Choroid plexus epithelial cell (primary cell): ENCODE results near the gene CACNA1E.
"Not testable (repeated sequence)": the region's sequence is repeated elsewhere in the genome, so short reads cannot be mapped to it uniquely, and the experiment has no call there.

Experiments used
- DNase-seq: peaks from one replicate; pipeline ENCODE4 v3.0.0-alpha.2; 2010; ENCODE audit warnings: low read depth
- H3K4me3 ChIP-seq: 2 replicates; pipeline ENCODE4 v1.5.1; 2011; ENCODE audit warnings: low read depth, mild to moderate bottlenecking, control low read depth, low read length, moderate library complexity
- CTCF ChIP-seq: conservative IDR thresholded peaks from 2 replicates; pipeline ENCODE4 v1.5.1; 2011; ENCODE audit warnings: low read depth, mild to moderate bottlenecking, control low read depth, inconsistent platforms, low read length, moderate library complexity

CACNA1E gene

GRCh38 chr1:181514298-181515290, 31.3 kb downstream of the CACNA1E start:
- DNase-seq, result no peak
- H3K4me3 ChIP-seq, result no peak overlapping the region
- TF ChIP-seq CTCF, result no peak

GRCh38 chr1:181516706-181517105, 33.4 kb downstream of the CACNA1E start:
- no peak for DNase-seq
- no peak overlapping the region for H3K4me3 ChIP-seq
- no peak for TF ChIP-seq CTCF

- TF ChIP-seq CTCF, result no peak
- no peak for DNase-seq
- no peak overlapping the region for H3K4me3 ChIP-seq
Measured at GRCh38 chr1:181517181-181517875, 34.0 kb downstream of the CACNA1E start.

GRCh38 chr1:181518152-181518551, 34.8 kb downstream of the CACNA1E start:
- no peak for DNase-seq
- TF ChIP-seq CTCF, result no peak

GRCh38 chr1:181522864-181523263, 39.5 kb downstream of the CACNA1E start:
- no peak overlapping the region for H3K4me3 ChIP-seq
- DNase-seq, result no peak
- TF ChIP-seq CTCF, result no peak

More at GRCh38 chr1:181518152-181518551, 34.8 kb downstream of the CACNA1E start:
- no peak overlapping the region for H3K4me3 ChIP-seq

GRCh38 chr1:181525104-181525721, 41.9 kb downstream of the CACNA1E start:
- no peak for TF ChIP-seq CTCF
- H3K4me3 ChIP-seq, result no peak overlapping the region
- no peak for DNase-seq

GRCh38 chr1:181528241-181528640, 44.9 kb downstream of the CACNA1E start:
- not testable (repeated sequence) for H3K4me3 ChIP-seq, DNase-seq
